ENCODE measurements around the gene RBM15. TPM values are rescaled to one million over a fixed set of nuclear protein-coding genes. Genes with fewer than 3 reads are reported as not detected.

Gene RBM15
- total and polyA plus RNA-seq, 4 experiments from 2014 or later = 6.8 to 51.4 (median 29.3) TPM

DNA sequence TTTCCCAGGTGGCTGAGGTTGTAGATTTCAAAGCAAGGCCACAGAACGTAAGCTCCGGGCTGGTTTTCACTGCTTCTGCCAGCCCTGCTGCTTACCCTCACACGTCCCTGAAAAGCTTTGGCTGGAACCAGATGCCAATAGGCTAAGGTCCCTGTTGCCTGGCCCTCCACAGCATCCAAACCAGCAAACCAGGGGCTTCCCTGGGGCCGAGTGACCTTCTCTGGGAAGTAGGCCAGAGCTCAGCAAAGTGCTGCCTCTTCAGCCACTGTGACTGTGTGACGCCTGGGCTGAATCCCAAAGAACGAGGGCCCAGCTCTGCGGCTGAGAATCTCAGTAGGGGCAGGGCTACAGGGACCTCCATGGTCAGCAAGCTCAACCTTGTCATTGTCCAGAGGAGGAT is 28.9 kb upstream of the RBM15 start:
- Histone ChIP-seq H3K27ac (ENCODE audit: low read depth, low read length) (no peak overlapping the region), H3K27me3 (ENCODE audit: insufficient read depth, low read length) (no peaks in the 10 kb centered on the region), H3K4me3 (ENCODE audit: low read length in 2 of 2) (no peak overlapping the region), H3K9me3 (ENCODE audit: control insufficient read depth in 1 of 2, low read length in 2 of 2) (no peaks in the 10 kb centered on the region), H3K4me1 (ENCODE audit: insufficient read depth, low read length) (no peaks in the 10 kb centered on the region), H3K36me3 (ENCODE audit: insufficient read depth, low read length) (no peaks in the 10 kb centered on the region)
- Mint-ChIP-seq H3K4me1 (peaks cover 0 to 2% (median under 1%) of the 10 kb centered on the region in 4 donors), H3K27ac (no peak overlapping the region), H3K36me3 (no peaks in the 10 kb centered on the region), H3K4me3 (no peak overlapping the region), H3K27me3 (no peaks in the 10 kb centered on the region), H3K9me3 (no peaks in the 10 kb centered on the region)
- ChIA-PET CTCF (ENCODE audit: partially characterized antibody) (interaction anchor here (0.9 to 17.5 kb wide), 5 partner anchors 26 to 150 kb away, joined by 3 to 724 read pairs (median 5); partner anchors contain the start of gene KCNC4), POLR2A (ENCODE audit: partially characterized antibody) (interaction anchor here (0.7 to 1.2 kb wide), 2 partner anchors 101 to 107 kb away, joined by 3 read pairs; no protein-coding TSS in a partner anchor)
- intact Hi-C loops (cut with micrococcal nuclease) = no loop called here
- no peak for DNase-seq

DNA sequence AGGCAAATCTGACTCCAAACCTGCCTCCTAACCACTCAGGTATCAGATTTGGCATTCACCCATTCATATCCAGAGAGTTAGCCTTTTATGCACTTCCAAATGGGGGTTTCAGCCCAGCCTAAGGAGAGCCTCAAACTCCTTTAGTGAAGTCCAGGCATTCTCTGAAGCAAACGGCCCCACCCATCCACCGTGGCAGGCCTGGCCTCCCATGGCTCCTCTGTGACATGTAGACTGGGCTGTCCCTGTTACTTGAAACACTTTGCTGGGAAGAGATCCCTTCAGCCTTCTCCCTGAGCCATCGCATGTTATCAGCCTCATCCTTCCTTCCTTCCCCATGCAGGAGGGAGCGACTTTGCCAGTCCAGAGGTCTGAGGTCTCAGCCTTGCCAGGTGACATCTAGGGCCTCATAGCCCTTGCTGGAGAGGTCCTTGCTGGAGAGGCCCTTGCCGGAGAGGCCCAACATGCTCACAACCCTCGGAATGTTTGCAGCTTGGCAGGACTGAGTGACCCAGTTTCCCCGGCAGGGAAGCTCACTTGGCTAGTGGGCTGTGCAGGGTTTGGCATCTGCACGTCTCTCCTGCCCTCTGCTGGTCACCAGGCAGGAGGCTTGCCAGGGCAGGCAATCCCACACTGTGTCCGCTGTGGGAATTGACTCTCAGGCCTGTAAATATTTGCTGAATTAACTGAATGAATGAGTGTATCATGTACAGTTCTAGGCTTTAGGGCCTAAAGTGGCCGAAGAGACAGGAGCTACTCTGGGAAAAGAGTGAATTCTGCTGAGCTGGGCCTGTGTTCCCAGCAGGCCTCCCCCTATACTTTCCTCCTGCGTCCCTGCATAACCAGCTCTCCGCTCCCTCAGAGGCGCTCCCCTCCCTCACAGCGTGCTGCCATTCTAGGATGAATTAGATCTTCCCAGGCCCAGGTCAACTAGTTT is 26.7 kb upstream of the RBM15 start:
- Histone ChIP-seq H3K4me1 (ENCODE audit: insufficient read depth, low read length) (no peaks in the 10 kb centered on the region), H3K36me3 (ENCODE audit: insufficient read depth, low read length) (no peaks in the 10 kb centered on the region), H3K27ac (ENCODE audit: low read depth, low read length) (no peak overlapping the region), H3K4me3 (ENCODE audit: low read length in 2 of 2) (no peak overlapping the region), H3K27me3 (ENCODE audit: insufficient read depth, low read length) (no peaks in the 10 kb centered on the region), H3K9me3 (ENCODE audit: control insufficient read depth in 1 of 2, low read length in 2 of 2) (no peaks in the 10 kb centered on the region)
- Mint-ChIP-seq H3K4me3 (peak overlapping the region in 2 of 8 donors; percentile 32 to 57), H3K36me3 (no peaks in the 10 kb centered on the region), H3K27ac (peak overlapping the region in 2 of 7 donors; percentile 17 to 59), H3K4me1 (peaks cover 0 to 2% (median under 1%) of the 10 kb centered on the region in 4 donors), H3K9me3 (no peaks in the 10 kb centered on the region), H3K27me3 (no peaks in the 10 kb centered on the region)
- intact Hi-C loops (cut with micrococcal nuclease) = loop anchor here (1.0 kb wide), 3 partner anchors 105 to 148 kb away; no protein-coding TSS in a partner anchor
- DNase-seq = peak; percentile 67 to 73 (median 70)
- POLR2A ChIA-PET (ENCODE audit: partially characterized antibody) = interaction anchor here (1.2 to 2.9 kb wide), 4 partner anchors 26 to 115 kb away, joined by 4 to 44 read pairs (median 8); partner anchors contain the start of genes KCNC4 and RBM15
- CTCF ChIA-PET (ENCODE audit: partially characterized antibody) = interaction anchor here (0.6 to 17.5 kb wide), 26 partner anchors 9 to 282 kb away, joined by 3 to 724 read pairs (median 4); partner anchors contain the start of genes KCNC4, PROK1 and RBM15

DNA sequence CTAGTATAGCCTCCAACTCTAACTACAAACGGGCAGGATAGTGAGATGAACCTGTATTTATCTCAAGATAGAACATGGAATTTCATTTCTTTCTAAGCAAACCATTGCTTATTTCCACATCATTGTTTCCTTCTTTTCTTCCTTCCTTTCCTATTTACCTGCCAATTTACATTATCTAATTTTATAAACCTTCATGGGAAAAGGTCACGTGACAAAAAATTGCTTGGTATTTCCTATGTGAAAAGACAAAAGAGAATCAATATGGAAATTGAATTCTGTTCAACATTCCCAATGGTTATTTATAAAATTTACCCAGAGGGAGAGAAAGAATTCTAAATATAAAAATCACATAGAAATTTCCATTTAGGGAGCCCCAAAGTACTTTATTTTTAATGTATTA is 22.4 kb upstream of the RBM15 start:
- Mint-ChIP-seq H3K27ac (no peak overlapping the region), H3K36me3 (no peaks in the 10 kb centered on the region), H3K9me3 (no peaks in the 10 kb centered on the region), H3K4me3 (no peak overlapping the region), H3K27me3 (no peaks in the 10 kb centered on the region), H3K4me1 (peaks cover 0 to 2% (median under 1%) of the 10 kb centered on the region in 4 donors)
- H3K27ac ChIP-seq (ENCODE audit: low read depth, low read length) = no peak overlapping the region
- POLR2A ChIA-PET (ENCODE audit: partially characterized antibody) = no interaction called here
- H3K9me3 ChIP-seq (ENCODE audit: control insufficient read depth in 1 of 2, low read length in 2 of 2) = no peaks in the 10 kb centered on the region
- CTCF ChIA-PET (ENCODE audit: partially characterized antibody) = interaction anchor here (1.2 to 17.5 kb wide), 4 partner anchors 9 to 111 kb away, joined by 3 to 724 read pairs (median 6); partner anchors contain the start of gene KCNC4
- no peak for DNase-seq
- H3K4me3 ChIP-seq (ENCODE audit: low read length in 2 of 2) = no peak overlapping the region
- no peaks in the 10 kb centered on the region for H3K27me3 ChIP-seq (ENCODE audit: insufficient read depth, low read length)
- H3K36me3 ChIP-seq (ENCODE audit: insufficient read depth, low read length) = no peaks in the 10 kb centered on the region
- H3K4me1 ChIP-seq (ENCODE audit: insufficient read depth, low read length) = no peaks in the 10 kb centered on the region
- intact Hi-C loops (cut with micrococcal nuclease) = no loop called here

DNA sequence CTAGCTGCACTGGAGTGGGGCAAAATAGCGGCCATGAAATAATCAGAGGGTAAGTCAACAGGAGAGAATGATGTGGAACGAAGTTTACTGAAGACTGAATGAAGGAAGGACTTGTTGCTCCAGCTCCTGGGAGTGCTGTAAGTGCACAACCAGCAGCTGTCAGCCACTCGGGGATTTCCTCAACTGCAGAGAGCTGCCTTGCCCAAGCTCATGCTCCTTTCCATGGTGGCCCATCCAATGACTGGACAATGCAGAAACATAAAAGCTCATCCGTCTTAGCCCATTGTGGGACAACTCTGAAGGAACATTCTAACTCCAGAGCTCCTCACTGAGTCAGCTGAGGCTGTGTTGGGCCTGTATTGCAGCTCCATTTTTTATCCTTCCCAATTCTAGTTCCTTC is 21.1 kb upstream of the RBM15 start:
- H3K4me3 ChIP-seq (ENCODE audit: low read length in 2 of 2) = no peak overlapping the region
- Mint-ChIP-seq H3K36me3 (no peaks in the 10 kb centered on the region), H3K9me3 (no peaks in the 10 kb centered on the region), H3K27me3 (no peaks in the 10 kb centered on the region), H3K4me3 (no peak overlapping the region), H3K4me1 (no peaks in the 10 kb centered on the region), H3K27ac (no peak overlapping the region)
- DNase-seq = no peak
- no peak overlapping the region for H3K27ac ChIP-seq (ENCODE audit: low read depth, low read length)
- H3K9me3 ChIP-seq (ENCODE audit: control insufficient read depth in 1 of 2, low read length in 2 of 2) = no peaks in the 10 kb centered on the region
- H3K27me3 ChIP-seq (ENCODE audit: insufficient read depth, low read length) = no peaks in the 10 kb centered on the region
- CTCF ChIA-PET (ENCODE audit: partially characterized antibody) = interaction anchor here (1.2 to 17.5 kb wide), 6 partner anchors 14 to 142 kb away, joined by 3 to 724 read pairs (median 6); partner anchors contain the start of gene KCNC4
- intact Hi-C loops (cut with micrococcal nuclease) = no loop called here
- POLR2A ChIA-PET (ENCODE audit: partially characterized antibody) = interaction anchor here (0.6 to 0.8 kb wide), 2 partner anchors 21 to 50 kb away, joined by 3 read pairs; partner anchors contain the start of gene RBM15
- no peaks in the 10 kb centered on the region for H3K4me1 ChIP-seq (ENCODE audit: insufficient read depth, low read length)
- no peaks in the 10 kb centered on the region for H3K36me3 ChIP-seq (ENCODE audit: insufficient read depth, low read length)

DNA sequence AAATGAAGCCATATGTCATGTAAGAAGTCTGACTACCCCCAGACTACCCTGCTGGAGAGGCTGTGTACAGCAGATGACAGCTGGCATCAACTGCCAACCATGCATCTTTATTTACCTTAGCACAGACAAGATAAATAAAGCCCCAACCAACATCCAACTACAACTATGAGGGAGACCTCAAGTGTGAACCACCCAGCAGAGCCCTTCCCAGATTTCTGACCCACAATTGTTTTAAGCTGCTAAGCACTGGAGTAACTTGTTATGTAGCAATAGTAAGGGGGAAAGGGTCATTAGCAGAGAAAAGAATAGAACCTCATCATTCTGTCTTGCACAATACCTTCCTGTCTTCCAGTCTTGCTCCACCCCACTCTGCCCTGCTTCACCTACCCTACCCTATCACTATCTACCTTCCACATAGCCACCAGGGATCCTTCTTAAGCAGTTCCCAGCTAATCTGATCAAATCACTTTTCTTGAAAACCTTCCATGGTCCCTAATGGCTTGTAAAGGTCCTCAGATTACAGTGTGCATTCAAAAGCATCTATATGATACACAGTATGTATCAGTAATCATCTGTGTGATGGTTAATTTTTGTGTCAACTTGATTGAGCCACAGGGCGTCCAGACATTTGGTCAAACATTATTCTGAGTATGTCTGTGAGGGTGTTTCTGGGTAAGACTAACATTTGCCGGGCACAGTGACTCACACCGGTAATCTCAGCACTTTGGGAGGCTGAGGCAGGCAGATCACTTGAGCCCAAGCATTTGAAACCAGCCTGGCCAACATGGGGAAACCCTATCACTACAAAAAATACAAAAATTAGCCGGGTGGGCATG is 19.6 kb upstream of the RBM15 start:
- H3K27ac ChIP-seq (ENCODE audit: low read depth, low read length) = no peak overlapping the region
- POLR2A ChIA-PET (ENCODE audit: partially characterized antibody) = interaction anchor here (1.0 kb wide), 1 partner anchor 20 kb away, joined by 3 read pairs; the partner anchor contains the start of gene RBM15
- H3K36me3 ChIP-seq (ENCODE audit: insufficient read depth, low read length) = no peaks in the 10 kb centered on the region
- H3K9me3 Mint-ChIP-seq = no peaks in the 10 kb centered on the region
- no peaks in the 10 kb centered on the region for H3K36me3 Mint-ChIP-seq
- H3K27ac Mint-ChIP-seq = no peak overlapping the region
- H3K27me3 ChIP-seq (ENCODE audit: insufficient read depth, low read length) = no peaks in the 10 kb centered on the region
- no peaks in the 10 kb centered on the region for H3K27me3 Mint-ChIP-seq
- H3K4me1 ChIP-seq (ENCODE audit: insufficient read depth, low read length) = no peaks in the 10 kb centered on the region
- no peak for DNase-seq
- no peaks in the 10 kb centered on the region for H3K9me3 ChIP-seq (ENCODE audit: control insufficient read depth in 1 of 2, low read length in 2 of 2)
- CTCF ChIA-PET (ENCODE audit: partially characterized antibody) = interaction anchor here (1.7 to 17.5 kb wide), 5 partner anchors 17 to 177 kb away, joined by 4 to 724 read pairs (median 7); partner anchors contain the start of gene KCNC4
- H3K4me3 ChIP-seq (ENCODE audit: low read length in 2 of 2) = no peak overlapping the region
- intact Hi-C loops (cut with micrococcal nuclease) = no loop called here
- H3K4me1 Mint-ChIP-seq = no peaks in the 10 kb centered on the region
- H3K4me3 Mint-ChIP-seq = no peak overlapping the region

DNA sequence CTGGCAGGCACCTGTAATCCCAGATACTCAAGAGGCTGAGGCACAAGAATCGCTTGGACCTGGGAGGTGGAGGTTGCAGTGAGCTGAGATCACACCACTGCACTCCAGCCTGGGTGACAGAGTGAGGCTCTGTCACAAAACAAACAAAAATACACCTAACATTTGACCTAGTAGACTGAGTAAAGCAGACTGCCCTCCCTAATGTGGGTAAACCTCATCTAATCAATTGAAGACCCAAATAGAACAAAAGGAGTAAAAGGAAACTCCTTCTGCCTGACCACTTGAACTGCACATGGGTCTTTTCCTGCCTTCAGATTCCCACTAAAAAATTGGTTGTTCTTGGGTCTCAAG is 19.0 kb upstream of the RBM15 start:
- Histone ChIP-seq H3K4me3 (ENCODE audit: low read length in 2 of 2) (no peak overlapping the region), H3K27ac (ENCODE audit: low read depth, low read length) (no peak overlapping the region), H3K9me3 (ENCODE audit: control insufficient read depth in 1 of 2, low read length in 2 of 2) (no peaks in the 10 kb centered on the region), H3K27me3 (ENCODE audit: insufficient read depth, low read length) (no peaks in the 10 kb centered on the region), H3K36me3 (ENCODE audit: insufficient read depth, low read length) (no peaks in the 10 kb centered on the region), H3K4me1 (ENCODE audit: insufficient read depth, low read length) (no peaks in the 10 kb centered on the region)
- Mint-ChIP-seq H3K4me3 (no peak overlapping the region), H3K27ac (no peak overlapping the region), H3K4me1 (no peaks in the 10 kb centered on the region), H3K27me3 (no peaks in the 10 kb centered on the region), H3K36me3 (no peaks in the 10 kb centered on the region), H3K9me3 (no peaks in the 10 kb centered on the region)
- intact Hi-C loops (cut with micrococcal nuclease) = no loop called here
- POLR2A ChIA-PET (ENCODE audit: partially characterized antibody) = interaction anchor here (1.0 kb wide), 1 partner anchor 19 kb away, joined by 3 read pairs; the partner anchor contains the start of gene RBM15
- CTCF ChIA-PET (ENCODE audit: partially characterized antibody) = interaction anchor here (1.7 to 17.5 kb wide), 3 partner anchors 114 to 176 kb away, joined by 4 to 724 read pairs (median 4); partner anchors contain the start of gene KCNC4
- no peak for DNase-seq
